ENCODE measurements around the gene DDX46.
A peak's percentile ranks its signal among the peaks of the same experiment; 100 is the strongest.
"Not testable (repeated sequence)": the region's sequence is repeated elsewhere in the genome, so short reads cannot be mapped to it uniquely, and the experiment has no call there.

DDX46 gene

GRCh38 chr5:134845852-134846640 lies 87.5 kb downstream of the DDX46 start, which contains the start of gene C5orf24:
Gene C5orf24 (plus strand): TSS chr5:134845968. CDS start chr5:134854901, 8,933 bp downstream.
- DNase-seq: peak; percentile 91

- DNase-seq: no peak
These were observed 88.0 kb downstream of the DDX46 start for GRCh38 chr5:134846641-134846960.

- not testable (repeated sequence) for DNase-seq
These were observed 90.9 kb downstream of the DDX46 start for GRCh38 chr5:134849434-134849933.

GRCh38 chr5:134851307-134851923 lies 92.8 kb downstream of the DDX46 start:
- DNase-seq: no peak

- DNase-seq: not testable (repeated sequence)
These were observed 97.9 kb downstream of the DDX46 start for GRCh38 chr5:134856465-134856864.

GRCh38 chr5:134857401-134857800 lies 98.8 kb downstream of the DDX46 start:
- no peak for DNase-seq

- no peak for DNase-seq
These were observed 106.1 kb downstream of the DDX46 start for GRCh38 chr5:134864707-134865106.

GRCh38 chr5:134873494-134873893 lies 114.9 kb downstream of the DDX46 start:
- no peak for DNase-seq

- DNase-seq: peak; percentile 84
These were observed 115.6 kb downstream of the DDX46 start, which contains the start of gene TXNDC15 for GRCh38 chr5:134873987-134874830. Gene TXNDC15 (plus strand): TSS chr5:134874371. CDS start chr5:134874428, 57 bp downstream.

GRCh38 chr5:134874831-134875655 lies 116.5 kb downstream of the DDX46 start:
- peak; percentile 39 for DNase-seq

- DNase-seq: no peak
These were observed 118.6 kb downstream of the DDX46 start for GRCh38 chr5:134877159-134877558.

- DNase-seq: no peak
These were observed 119.8 kb downstream of the DDX46 start for GRCh38 chr5:134878403-134878802.

GRCh38 chr5:134879456-134879855 lies 120.9 kb downstream of the DDX46 start:
- DNase-seq: no peak
